ENCODE data around the gene GNLY. TPM values are rescaled to one million over a fixed set of nuclear protein-coding genes. Genes with fewer than 3 reads are reported as not detected.

GNLY gene
- total and polyA plus RNA-seq, 2 donors (not counting 3 experiments of a cell fraction or from before 2014, with no cell fraction given), result not detected

- Histone ChIP-seq H3K4me3 (replicated peaks in 1 of 3; ENCODE audit: insufficient read depth in 1 of 3, low read depth in 1 of 3, low read length in 3 of 3) (no peak overlapping the region), H3K9me1 (replicated peaks; ENCODE audit: control insufficient read depth, extremely low read depth, insufficient read depth, low read length) (no peaks in the 10 kb centered on the region), H4K20me1 (replicated peaks; ENCODE audit: control insufficient read depth, extremely low read depth, insufficient read depth, low read length) (no peaks in the 10 kb centered on the region), H3K9me3 (replicated peaks; ENCODE audit: control insufficient read depth, insufficient read depth, low read length) (no peaks in the 10 kb centered on the region), H3K4me1 (ENCODE audit: control insufficient read depth, extremely low read depth, insufficient read depth, low read length) (peaks cover 23% of the 10 kb centered on the region), H2AFZ (ENCODE audit: low read depth, low read length) (no peak overlapping the region), H3K36me3 (ENCODE audit: control insufficient read depth in 2 of 2, extremely low read depth in 1 of 2, insufficient read depth in 2 of 2, low read length in 2 of 2) (peaks cover 0 to 6% of the 10 kb centered on the region in 2 experiments), H3K4me2 (ENCODE audit: insufficient read depth, low read length) (no peak overlapping the region), H3K79me2 (ENCODE audit: control insufficient read depth, insufficient read depth, low read length) (no peaks in the 10 kb centered on the region), H3K27me3 (ENCODE audit: control insufficient read depth in 2 of 2, insufficient read depth in 2 of 2, low read length in 2 of 2) (no peaks in the 10 kb centered on the region), H3K9ac (replicated peaks; ENCODE audit: extremely low read depth, insufficient read depth, low read length) (no peak overlapping the region), H3K27ac (ENCODE audit: insufficient read depth, low read depth, low read length) (peak overlapping the region; percentile 22)
- TF ChIP-seq MYC (IDR thresholded peaks at IDR 0.05; ENCODE audit: low read depth, low read length) (no peak), FOS (IDR thresholded peaks at IDR 0.05; ENCODE audit: borderline replicate concordance, insufficient read depth, low read length) (no peak), POLR2AphosphoS5 (IDR thresholded peaks at IDR 0.05; ENCODE audit: insufficient read depth, low read depth, low read length) (no peak), CTCF (IDR thresholded peaks at IDR 0.05; ENCODE audit: extremely low read depth in 1 of 2, insufficient read depth in 1 of 2, low read depth in 1 of 2, low read length in 2 of 2) (no peak), MAX (IDR thresholded peaks at IDR 0.05; ENCODE audit: insufficient read depth, insufficient read length) (no peak)
- POLR2A ChIA-PET, result interaction anchor here (0.6 kb wide), 2 partner anchors 38 to 48 kb away, joined by 5 to 6 read pairs; no protein-coding TSS in a partner anchor
- DNase-seq (ENCODE audit: low read depth, low spot score), result no peak
- FAIRE-seq, result no peak
- no TSS peak for BruUV-seq (replicated peaks)
- CTCF ChIA-PET, result interaction anchor here (0.6 to 5.3 kb wide), 10 partner anchors 9 to 171 kb away, joined by 3 to 54 read pairs (median 4); no protein-coding TSS in a partner anchor
- dilution Hi-C loops (cut with MboI; ENCODE audit: extremely low pct_ligation_motif_present, low sequenced_read_pairs), result no loop called here
- intact Hi-C loops (cut with micrococcal nuclease), result no loop called here
Observed at GRCh38 chr2:85660725-85661124, 33.4 kb upstream of the GNLY start.

Data from endothelial cell of umbilical vein (primary cell).